ENCODE data around the gene C1QA.

GRCh38 chr1:22619252-22619651 is 17.2 kb upstream of the C1QA start:
- no peak for TF ChIP-seq CTCF (IDR thresholded peaks at IDR 0.05; ENCODE audit: low read depth, low read length)
- no peak for TF ChIP-seq EZH2phosphoT487 (IDR thresholded peaks at IDR 0.05; ENCODE audit: low read depth)
